ENCODE data around the gene TEX28. TPM values are rescaled to one million over a fixed set of nuclear protein-coding genes. Genes with fewer than 3 reads are reported as not detected.
"Not testable (repeated sequence)": the region's sequence is repeated elsewhere in the genome, so short reads cannot be mapped to it uniquely, and the experiment has no call there.

TEX28 gene
- total RNA-seq, 1 experiment from 2014 or later: not detected

GRCh38 chrX:154305541-154306205, 10.7 kb upstream of the TEX28 start:
- POLR2A ChIA-PET (ENCODE audit: low non-redundant PET): no interaction called here
- CTCF ChIA-PET: no interaction called here
- intact Hi-C loops (cut with micrococcal nuclease; ENCODE audit: unreplicated experiment): no loop called here
- no peak overlapping the region for H3K27ac ChIP-seq (ENCODE audit: low read depth, low read length, poor library complexity, severe bottlenecking)
- no peaks in the 10 kb centered on the region for H3K4me1 ChIP-seq (ENCODE audit: insufficient read depth, low read length, poor library complexity, severe bottlenecking)
- no peaks in the 10 kb centered on the region for H3K27me3 ChIP-seq (replicated peaks; ENCODE audit: insufficient read depth, low read depth, low read length, poor library complexity)
- no peak for TF ChIP-seq CTCF (conservative IDR thresholded peaks at IDR 0.05; ENCODE audit: low read depth, low read length)
- no peak for TF ChIP-seq EZH2 (IDR thresholded peaks at IDR 0.05; ENCODE audit: borderline replicate concordance, low read depth, low read length, poor library complexity, severe bottlenecking)
- H3K36me3 ChIP-seq (ENCODE audit: insufficient read depth, low read length, poor library complexity, severe bottlenecking): no peaks in the 10 kb centered on the region
- H3K9me3 ChIP-seq (ENCODE audit: low read depth, low read length, poor library complexity, severe bottlenecking): no peaks in the 10 kb centered on the region
- no peak overlapping the region for H3K4me3 ChIP-seq (ENCODE audit: low read depth, low read length, poor library complexity, severe bottlenecking)
- no TSS peak for BruUV-seq (replicated peaks)
- no peak for DNase-seq (ENCODE audit: low spot score)

- Histone ChIP-seq H3K36me3 (ENCODE audit: insufficient read depth, low read length, poor library complexity, severe bottlenecking) (no peaks in the 10 kb centered on the region), H3K4me3 (ENCODE audit: low read depth, low read length, poor library complexity, severe bottlenecking) (no peak overlapping the region), H3K9me3 (ENCODE audit: low read depth, low read length, poor library complexity, severe bottlenecking) (no peaks in the 10 kb centered on the region), H3K4me1 (ENCODE audit: insufficient read depth, low read length, poor library complexity, severe bottlenecking) (no peaks in the 10 kb centered on the region), H3K27me3 (replicated peaks; ENCODE audit: insufficient read depth, low read depth, low read length, poor library complexity) (no peaks in the 10 kb centered on the region), H3K27ac (ENCODE audit: low read depth, low read length, poor library complexity, severe bottlenecking) (no peak overlapping the region)
- ChIA-PET POLR2A (ENCODE audit: low non-redundant PET) (no interaction called here), CTCF (no interaction called here)
- intact Hi-C loops (cut with micrococcal nuclease; ENCODE audit: unreplicated experiment): no loop called here
- DNase-seq (ENCODE audit: low spot score): no peak
- BruUV-seq (replicated peaks): no TSS peak
- TF ChIP-seq EZH2 (IDR thresholded peaks at IDR 0.05; ENCODE audit: borderline replicate concordance, low read depth, low read length, poor library complexity, severe bottlenecking) (no peak), CTCF (conservative IDR thresholded peaks at IDR 0.05; ENCODE audit: low read depth, low read length) (no peak)
These were observed 9.9 kb upstream of the TEX28 start for GRCh38 chrX:154304846-154305245.

GRCh38 chrX:154303476-154303875, 8.6 kb upstream of the TEX28 start:
- no peak for DNase-seq (ENCODE audit: low spot score)
- no peak overlapping the region for H3K27ac ChIP-seq (ENCODE audit: low read depth, low read length, poor library complexity, severe bottlenecking)
- no peaks in the 10 kb centered on the region for H3K27me3 ChIP-seq (replicated peaks; ENCODE audit: insufficient read depth, low read depth, low read length, poor library complexity)
- TF ChIP-seq EZH2 (IDR thresholded peaks at IDR 0.05; ENCODE audit: borderline replicate concordance, low read depth, low read length, poor library complexity, severe bottlenecking): no peak
- TF ChIP-seq CTCF (conservative IDR thresholded peaks at IDR 0.05; ENCODE audit: low read depth, low read length): no peak
- ChIA-PET CTCF (interaction anchor here (0.7 kb wide), 1 partner anchor 27 kb away, joined by 10 read pairs; no protein-coding TSS in a partner anchor), POLR2A (ENCODE audit: low non-redundant PET) (no interaction called here)
- no TSS peak for BruUV-seq (replicated peaks)
- intact Hi-C loops (cut with micrococcal nuclease; ENCODE audit: unreplicated experiment): no loop called here
- no peaks in the 10 kb centered on the region for H3K9me3 ChIP-seq (ENCODE audit: low read depth, low read length, poor library complexity, severe bottlenecking)
- H3K36me3 ChIP-seq (ENCODE audit: insufficient read depth, low read length, poor library complexity, severe bottlenecking): no peaks in the 10 kb centered on the region
- no peak overlapping the region for H3K4me3 ChIP-seq (ENCODE audit: low read depth, low read length, poor library complexity, severe bottlenecking)
- H3K4me1 ChIP-seq (ENCODE audit: insufficient read depth, low read length, poor library complexity, severe bottlenecking): no peaks in the 10 kb centered on the region

GRCh38 chrX:154302998-154303397, 8.1 kb upstream of the TEX28 start:
- CTCF ChIA-PET: interaction anchor here (0.7 kb wide), 1 partner anchor 27 kb away, joined by 10 read pairs; no protein-coding TSS in a partner anchor
- POLR2A ChIA-PET (ENCODE audit: low non-redundant PET); H3K27me3 ChIP-seq (replicated peaks; ENCODE audit: insufficient read depth, low read depth, low read length, poor library complexity); H3K36me3 ChIP-seq (ENCODE audit: insufficient read depth, low read length, poor library complexity, severe bottlenecking); DNase-seq (ENCODE audit: low spot score); H3K9me3 ChIP-seq (ENCODE audit: low read depth, low read length, poor library complexity, severe bottlenecking); H3K4me3 ChIP-seq (ENCODE audit: low read depth, low read length, poor library complexity, severe bottlenecking); H3K27ac ChIP-seq (ENCODE audit: low read depth, low read length, poor library complexity, severe bottlenecking); BruUV-seq (replicated peaks); intact Hi-C loops (cut with micrococcal nuclease; ENCODE audit: unreplicated experiment); H3K4me1 ChIP-seq (ENCODE audit: insufficient read depth, low read length, poor library complexity, severe bottlenecking): not testable (repeated sequence)
